Stimulated activated CD4-positive, alpha-beta T cell treated with anti-CD3 and anti-CD28 coated beads, Interleukin-2, amount 100 ng/mL, for 48 hours (primary cell): ENCODE data around the gene RBBP5.

Experiments
- DNase-seq, 2 donors: peaks; one replicate each; pipeline ENCODE4 v3.0.0-alpha.2; 2020

The RBBP5 gene

GRCh38 chr1:205073511-205073910, 48.3 kb downstream of the RBBP5 start:
- no peak for DNase-seq

GRCh38 chr1:205072881-205073280, 48.9 kb downstream of the RBBP5 start:
- no peak for DNase-seq

GRCh38 chr1:205072286-205072685, 49.5 kb downstream of the RBBP5 start:
- DNase-seq, result no peak

- no peak for DNase-seq
Observed at GRCh38 chr1:205071801-205072200, 50.0 kb downstream of the RBBP5 start.

- no peak for DNase-seq
Observed at GRCh38 chr1:205071028-205071409, 50.8 kb downstream of the RBBP5 start.

- DNase-seq, result no peak
Observed at GRCh38 chr1:205069371-205070125, 52.2 kb downstream of the RBBP5 start.

GRCh38 chr1:205068457-205069040, 53.2 kb downstream of the RBBP5 start:
- no peak for DNase-seq

GRCh38 chr1:205068001-205068400, 53.8 kb downstream of the RBBP5 start:
- DNase-seq, result no peak

- DNase-seq, result no peak
Observed at GRCh38 chr1:205067031-205067430, 54.7 kb downstream of the RBBP5 start.

GRCh38 chr1:205066141-205066818, 55.5 kb downstream of the RBBP5 start:
- DNase-seq, result no peak

- no peak for DNase-seq
Observed at GRCh38 chr1:205065666-205066065, 56.1 kb downstream of the RBBP5 start.

- no peak for DNase-seq
Observed at GRCh38 chr1:205064741-205065316, 56.9 kb downstream of the RBBP5 start.

GRCh38 chr1:205064301-205064700, 57.5 kb downstream of the RBBP5 start:
- no peak for DNase-seq

GRCh38 chr1:205062895-205063294, 58.9 kb downstream of the RBBP5 start:
- DNase-seq, result no peak

GRCh38 chr1:205062319-205062718, 59.5 kb downstream of the RBBP5 start:
- DNase-seq, result no peak

GRCh38 chr1:205061665-205062069, 60.1 kb downstream of the RBBP5 start:
- peak; percentile 66 to 75 for DNase-seq

- DNase-seq, result no peak
Observed at GRCh38 chr1:205061227-205061626, 60.6 kb downstream of the RBBP5 start.

- no peak for DNase-seq
Observed at GRCh38 chr1:205060746-205061145, 61.0 kb downstream of the RBBP5 start.

GRCh38 chr1:205059660-205060059, 62.1 kb downstream of the RBBP5 start:
- DNase-seq, result no peak

- DNase-seq, result no peak
Observed at GRCh38 chr1:205058853-205059252, 62.9 kb downstream of the RBBP5 start.

GRCh38 chr1:205057808-205058575, 63.8 kb downstream of the RBBP5 start:
- no peak for DNase-seq

GRCh38 chr1:205056956-205057568, 64.7 kb downstream of the RBBP5 start:
- no peak for DNase-seq

GRCh38 chr1:205056188-205056611, 65.6 kb downstream of the RBBP5 start:
- DNase-seq, result no peak
